Measurements from ENCODE around the gene ENTPD2. TPM values are rescaled to one million over a fixed set of nuclear protein-coding genes. Genes with fewer than 3 reads are reported as not detected.

The ENTPD2 gene
- total and polyA plus RNA-seq, 9 of the 15 experiments (the other 6 are each of a cell fraction or from before 2014, with no cell fraction given): 0.04 to 0.60 (median 0.14) TPM; not detected in 4

DNA sequence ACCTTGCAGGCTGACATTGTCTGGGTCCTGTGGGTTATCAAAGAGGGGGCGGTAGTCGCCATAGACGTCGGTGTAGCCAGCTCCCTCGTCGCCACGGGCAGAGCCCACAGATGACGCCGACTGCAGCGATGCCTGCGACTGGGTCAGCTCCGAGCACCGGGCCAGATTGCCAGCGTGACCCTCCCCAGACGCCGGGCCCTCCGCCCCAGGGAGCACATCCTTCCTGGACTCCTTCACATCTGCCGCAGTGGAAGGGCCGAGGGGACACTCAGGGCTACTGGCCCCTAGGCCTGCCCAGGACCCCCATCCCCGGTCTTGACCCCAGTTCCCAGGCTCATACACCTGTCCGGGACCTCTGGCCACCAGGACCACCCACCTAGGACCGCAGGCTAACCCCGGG, 39.7 kb downstream of the ENTPD2 start (continued):
- TF ChIP-seq, protein P1, sequence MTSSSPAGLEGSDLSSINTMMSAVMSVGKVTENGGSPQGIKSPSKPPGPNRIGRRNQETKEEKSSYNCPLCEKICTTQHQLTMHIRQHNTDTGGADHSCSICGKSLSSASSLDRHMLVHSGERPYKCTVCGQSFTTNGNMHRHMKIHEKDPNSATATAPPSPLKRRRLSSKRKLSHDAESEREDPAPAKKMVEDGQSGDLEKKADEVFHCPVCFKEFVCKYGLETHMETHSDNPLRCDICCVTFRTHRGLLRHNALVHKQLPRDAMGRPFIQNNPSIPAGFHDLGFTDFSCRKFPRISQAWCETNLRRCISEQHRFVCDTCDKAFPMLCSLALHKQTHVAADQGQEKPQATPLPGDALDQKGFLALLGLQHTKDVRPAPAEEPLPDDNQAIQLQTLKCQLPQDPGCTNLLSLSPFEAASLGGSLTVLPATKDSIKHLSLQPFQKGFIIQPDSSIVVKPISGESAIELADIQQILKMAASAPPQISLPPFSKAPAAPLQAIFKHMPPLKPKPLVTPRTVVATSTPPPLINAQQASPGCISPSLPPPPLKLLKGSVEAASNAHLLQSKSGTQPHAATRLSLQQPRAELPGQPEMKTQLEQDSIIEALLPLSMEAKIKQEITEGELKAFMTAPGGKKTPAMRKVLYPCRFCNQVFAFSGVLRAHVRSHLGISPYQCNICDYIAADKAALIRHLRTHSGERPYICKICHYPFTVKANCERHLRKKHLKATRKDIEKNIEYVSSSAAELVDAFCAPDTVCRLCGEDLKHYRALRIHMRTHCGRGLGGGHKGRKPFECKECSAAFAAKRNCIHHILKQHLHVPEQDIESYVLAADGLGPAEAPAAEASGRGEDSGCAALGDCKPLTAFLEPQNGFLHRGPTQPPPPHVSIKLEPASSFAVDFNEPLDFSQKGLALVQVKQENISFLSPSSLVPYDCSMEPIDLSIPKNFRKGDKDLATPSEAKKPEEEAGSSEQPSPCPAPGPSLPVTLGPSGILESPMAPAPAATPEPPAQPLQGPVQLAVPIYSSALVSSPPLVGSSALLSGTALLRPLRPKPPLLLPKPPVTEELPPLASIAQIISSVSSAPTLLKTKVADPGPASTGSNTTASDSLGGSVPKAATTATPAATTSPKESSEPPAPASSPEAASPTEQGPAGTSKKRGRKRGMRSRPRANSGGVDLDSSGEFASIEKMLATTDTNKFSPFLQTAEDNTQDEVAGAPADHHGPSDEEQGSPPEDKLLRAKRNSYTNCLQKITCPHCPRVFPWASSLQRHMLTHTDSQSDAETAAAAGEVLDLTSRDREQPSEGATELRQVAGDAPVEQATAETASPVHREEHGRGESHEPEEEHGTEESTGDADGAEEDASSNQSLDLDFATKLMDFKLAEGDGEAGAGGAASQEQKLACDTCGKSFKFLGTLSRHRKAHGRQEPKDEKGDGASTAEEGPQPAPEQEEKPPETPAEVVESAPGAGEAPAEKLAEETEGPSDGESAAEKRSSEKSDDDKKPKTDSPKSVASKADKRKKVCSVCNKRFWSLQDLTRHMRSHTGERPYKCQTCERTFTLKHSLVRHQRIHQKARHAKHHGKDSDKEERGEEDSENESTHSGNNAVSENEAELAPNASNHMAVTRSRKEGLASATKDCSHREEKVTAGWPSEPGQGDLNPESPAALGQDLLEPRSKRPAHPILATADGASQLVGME (CRISPR knock-in tag; IDR thresholded peaks at IDR 0.05): no peak
- TF ChIP-seq, protein P2, sequence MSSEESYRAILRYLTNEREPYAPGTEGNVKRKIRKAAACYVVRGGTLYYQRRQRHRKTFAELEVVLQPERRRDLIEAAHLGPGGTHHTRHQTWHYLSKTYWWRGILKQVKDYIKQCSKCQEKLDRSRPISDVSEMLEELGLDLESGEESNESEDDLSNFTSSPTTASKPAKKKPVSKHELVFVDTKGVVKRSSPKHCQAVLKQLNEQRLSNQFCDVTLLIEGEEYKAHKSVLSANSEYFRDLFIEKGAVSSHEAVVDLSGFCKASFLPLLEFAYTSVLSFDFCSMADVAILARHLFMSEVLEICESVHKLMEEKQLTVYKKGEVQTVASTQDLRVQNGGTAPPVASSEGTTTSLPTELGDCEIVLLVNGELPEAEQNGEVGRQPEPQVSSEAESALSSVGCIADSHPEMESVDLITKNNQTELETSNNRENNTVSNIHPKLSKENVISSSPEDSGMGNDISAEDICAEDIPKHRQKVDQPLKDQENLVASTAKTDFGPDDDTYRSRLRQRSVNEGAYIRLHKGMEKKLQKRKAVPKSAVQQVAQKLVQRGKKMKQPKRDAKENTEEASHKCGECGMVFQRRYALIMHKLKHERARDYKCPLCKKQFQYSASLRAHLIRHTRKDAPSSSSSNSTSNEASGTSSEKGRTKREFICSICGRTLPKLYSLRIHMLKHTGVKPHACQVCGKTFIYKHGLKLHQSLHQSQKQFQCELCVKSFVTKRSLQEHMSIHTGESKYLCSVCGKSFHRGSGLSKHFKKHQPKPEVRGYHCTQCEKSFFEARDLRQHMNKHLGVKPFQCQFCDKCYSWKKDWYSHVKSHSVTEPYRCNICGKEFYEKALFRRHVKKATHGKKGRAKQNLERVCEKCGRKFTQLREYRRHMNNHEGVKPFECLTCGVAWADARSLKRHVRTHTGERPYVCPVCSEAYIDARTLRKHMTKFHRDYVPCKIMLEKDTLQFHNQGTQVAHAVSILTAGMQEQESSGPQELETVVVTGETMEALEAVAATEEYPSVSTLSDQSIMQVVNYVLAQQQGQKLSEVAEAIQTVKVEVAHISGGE (CRISPR knock-in tag; IDR thresholded peaks at IDR 0.05): no peak
- TF ChIP-seq CBX1 (IDR thresholded peaks at IDR 0.05; ENCODE audit: low read depth) (no peak), RHOXF2B (CRISPR knock-in tag; conservative IDR thresholded peaks at IDR 0.05) (no peak), BRD4 (IDR thresholded peaks at IDR 0.05) (no peak), ZNF146 (CRISPR knock-in tag; IDR thresholded peaks at IDR 0.05; ENCODE audit: unreplicated experiment) (no peak), ZNF24 (IDR thresholded peaks at IDR 0.05) (no peak), ILF3 (IDR thresholded peaks at IDR 0.05; ENCODE audit: borderline replicate concordance) (no peak)

All from K562 (cell line).